Retinal pigment epithelial cell (primary cell): Measurements from ENCODE around the gene CD200.

ENCODE experiments used
- DNase-seq: peaks from one replicate; pipeline ENCODE4 v3.0.0-alpha.2; 2010; ENCODE audit warnings: low read depth
- H3K4me3 ChIP-seq: 2 replicates; pipeline ENCODE4 v1.5.1; 2011; ENCODE audit warnings: mild to moderate bottlenecking, low read length, control low read depth, moderate library complexity
- CTCF ChIP-seq: conservative IDR thresholded peaks from 2 replicates; pipeline ENCODE4 v1.5.1; 2011; ENCODE audit warnings: low read depth, low read length, control low read depth, inconsistent platforms

CD200 gene

GRCh38 chr3:112405845-112406244 is 72.9 kb downstream of the CD200 start:
- DNase-seq: no peak
- TF ChIP-seq CTCF: no peak
- no peak overlapping the region for H3K4me3 ChIP-seq

GRCh38 chr3:112407214-112407887 is 74.4 kb downstream of the CD200 start:
- DNase-seq: no peak
- H3K4me3 ChIP-seq: no peak overlapping the region
- no peak for TF ChIP-seq CTCF

GRCh38 chr3:112407888-112408702 is 75.1 kb downstream of the CD200 start:
- TF ChIP-seq CTCF: no peak
- DNase-seq: no peak
- H3K4me3 ChIP-seq: no peak overlapping the region

GRCh38 chr3:112409041-112409440 is 76.1 kb downstream of the CD200 start:
- no peak overlapping the region for H3K4me3 ChIP-seq
- no peak for DNase-seq
- no peak for TF ChIP-seq CTCF

- no peak for DNase-seq
- no peak for TF ChIP-seq CTCF
These were observed 78.5 kb downstream of the CD200 start for GRCh38 chr3:112411425-112411824.

More at GRCh38 chr3:112411425-112411824, 78.5 kb downstream of the CD200 start:
- no peak overlapping the region for H3K4me3 ChIP-seq
